Right renal cortex interstitium (tissue), 3 donors: ENCODE results near the gene SCN3A. TPM values are rescaled to one million over a fixed set of nuclear protein-coding genes. Genes with fewer than 3 reads are reported as not detected.
A peak's percentile ranks its signal among the peaks of the same experiment; 100 is the strongest.

Experiments
- DNase-seq, 3 donors: peaks; one replicate each; pipeline ENCODE4 v3.0.0-alpha.2; 2013; ENCODE audit warnings: low read depth in 3 of 3, low spot score in 2 of 3
- polyA plus RNA-seq, 3 donors: library from polyadenylated mRNA; unstranded; fragments of 120-200 nt; gene quantifications; one replicate each; pipeline ENCODE4 v1.2.1, GENCODE V29; 2013; ENCODE audit not compliant: insufficient read length in 3 of 3

SCN3A gene
- polyA plus RNA-seq, 3 donors, result 0.18 to 0.34 (median 0.28) TPM

GRCh38 chr2:165113414-165113813 lies 90.4 kb downstream of the SCN3A start:
- no peak for DNase-seq

GRCh38 chr2:165112789-165113188 lies 91.1 kb downstream of the SCN3A start:
- DNase-seq, result no peak

DNA sequence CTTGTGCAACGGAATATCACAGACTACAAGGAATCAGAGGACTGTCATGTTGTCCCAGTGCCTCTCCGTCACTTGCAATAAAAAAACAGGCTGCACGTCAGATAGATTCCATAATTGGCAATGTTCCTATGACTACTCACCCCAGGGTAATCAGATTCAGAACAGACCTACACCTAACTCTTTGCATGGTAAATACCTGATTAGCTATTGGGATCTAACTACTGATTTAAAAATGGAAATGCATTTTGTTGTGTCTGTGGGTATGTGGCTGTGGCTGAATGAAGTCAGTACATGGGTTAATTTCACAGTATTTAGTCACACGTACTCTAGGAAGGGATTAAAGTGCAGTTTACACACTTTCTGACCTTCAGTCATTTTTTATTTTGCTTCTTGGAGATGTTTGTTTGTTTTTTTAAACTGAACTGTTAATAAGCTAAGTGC lies 91.7 kb downstream of the SCN3A start:
- no peak for DNase-seq

DNA sequence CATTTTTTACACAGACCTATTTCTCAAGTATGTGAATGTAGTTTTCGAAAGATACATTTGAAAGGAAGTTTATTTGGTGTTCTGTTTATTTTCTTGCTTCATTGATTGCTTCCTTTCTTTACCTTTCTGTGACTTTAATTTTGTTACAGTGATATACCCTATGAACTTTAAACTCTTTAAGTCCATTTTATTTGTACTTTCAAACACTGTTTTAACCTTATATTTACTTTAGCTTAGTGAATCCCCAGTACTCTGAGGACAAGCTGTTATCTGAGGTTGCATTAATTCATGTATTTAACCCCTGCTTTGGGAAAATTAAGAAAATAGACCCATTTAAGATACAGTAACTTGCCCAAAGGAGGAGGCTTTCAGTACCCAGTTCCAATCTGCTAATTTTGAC lies 93.5 kb downstream of the SCN3A start:
- no peak for DNase-seq

GRCh38 chr2:165109915-165110314 lies 93.9 kb downstream of the SCN3A start:
- no peak for DNase-seq

- DNase-seq, result no peak
Observed at GRCh38 chr2:165105926-165106325, 97.9 kb downstream of the SCN3A start.

DNA sequence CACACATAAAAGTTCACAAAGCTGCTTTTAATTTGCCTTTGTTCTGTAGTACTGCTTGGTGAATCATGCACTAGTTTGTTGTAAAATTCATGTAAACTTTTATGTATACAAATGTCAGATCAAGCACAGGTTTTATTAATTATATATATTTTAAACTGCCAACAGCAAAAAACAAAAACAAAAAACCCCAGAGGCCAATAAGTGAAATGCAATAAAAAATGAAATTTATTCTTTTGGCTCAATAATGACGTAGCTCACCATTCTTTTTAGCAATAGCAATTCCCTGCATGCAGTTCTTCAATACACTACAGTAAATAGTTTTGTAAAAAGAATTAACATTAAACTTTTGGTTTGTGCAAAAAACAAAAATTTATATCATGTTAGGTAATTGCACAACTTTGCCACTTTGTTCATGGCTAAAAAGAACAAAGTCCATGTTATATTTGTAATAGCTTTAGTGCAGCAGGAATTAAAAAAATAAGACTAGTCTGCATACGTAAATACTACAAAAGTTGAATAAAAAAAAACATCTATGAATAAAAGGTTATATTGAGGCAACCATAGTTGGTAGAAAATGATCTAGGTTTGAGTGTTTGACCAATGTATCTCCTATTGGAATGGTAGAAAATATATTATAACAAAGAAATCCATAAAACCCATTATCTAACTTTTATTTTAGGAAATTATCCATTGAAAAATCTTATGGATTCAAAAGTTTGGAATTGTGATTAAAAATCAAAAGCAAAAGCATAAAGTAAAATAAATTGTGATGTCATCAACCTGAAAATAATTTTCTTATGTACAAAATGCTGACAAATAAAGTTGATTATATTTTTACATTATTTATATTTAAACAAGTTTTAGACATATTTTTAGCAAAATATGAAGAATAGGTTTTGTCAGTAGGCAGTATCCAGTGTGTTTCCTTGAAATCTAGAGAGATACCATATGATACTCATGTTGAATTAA lies 115.6 kb downstream of the SCN3A start:
- no peak for DNase-seq

DNA sequence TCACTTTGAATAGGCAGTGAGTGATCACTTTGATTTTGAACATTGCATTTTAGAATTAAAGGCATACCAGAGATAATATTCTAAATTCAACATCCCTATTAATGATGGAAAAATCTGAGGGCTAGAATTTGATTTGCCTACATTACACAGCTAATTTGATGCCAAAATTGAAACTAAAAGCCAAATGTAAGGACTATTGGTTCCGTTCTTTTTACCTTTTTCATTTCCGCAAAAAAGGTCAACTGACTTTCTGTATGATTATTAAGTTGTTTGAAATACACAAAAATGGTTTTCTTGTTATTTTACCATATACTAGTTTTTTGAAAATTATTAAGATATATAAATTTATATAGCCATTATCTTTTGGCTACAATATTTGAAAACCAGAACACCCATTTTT lies 117.5 kb downstream of the SCN3A start:
- DNase-seq, result no peak

DNA sequence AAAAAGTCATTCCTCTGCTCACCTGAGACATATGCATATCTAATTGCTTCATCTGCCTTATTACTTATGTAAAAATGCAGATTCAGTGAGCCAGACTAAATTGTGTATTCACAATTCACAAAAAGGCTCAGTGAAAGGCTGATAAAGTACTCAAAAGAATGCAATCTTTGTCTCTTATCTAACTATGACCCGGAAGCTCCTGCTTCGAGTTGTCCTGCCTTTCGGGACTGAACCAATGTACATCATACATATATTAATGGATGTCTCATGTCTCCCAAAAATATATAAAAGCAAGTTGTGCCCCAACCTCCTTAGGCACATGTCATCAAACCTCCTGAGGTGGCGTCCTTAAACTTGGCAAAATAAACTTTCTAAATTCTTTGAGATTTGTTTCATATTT lies 120.5 kb downstream of the SCN3A start:
- DNase-seq, result no peak

DNA sequence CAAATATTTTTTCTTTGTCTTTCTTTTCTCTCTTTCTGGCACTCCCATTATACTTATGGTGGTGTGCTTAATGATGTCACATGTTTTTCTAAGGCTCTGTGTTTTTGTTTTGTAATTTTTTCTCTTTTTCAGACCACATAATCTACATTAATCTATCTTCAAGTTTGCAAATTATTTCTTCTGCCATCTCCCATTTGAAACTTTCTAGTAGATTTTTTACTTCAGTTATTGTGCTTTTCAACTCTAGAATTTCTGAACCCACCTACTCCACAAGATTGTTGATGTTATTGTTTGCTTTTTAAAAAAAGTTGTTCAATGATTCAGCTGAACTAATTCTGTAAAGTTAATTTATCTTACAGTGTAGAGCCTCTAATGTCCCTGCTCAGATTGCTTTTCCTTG lies 121.4 kb downstream of the SCN3A start:
- no peak for DNase-seq

GRCh38 chr2:165081276-165081675 lies 122.6 kb downstream of the SCN3A start:
- no peak for DNase-seq

DNA sequence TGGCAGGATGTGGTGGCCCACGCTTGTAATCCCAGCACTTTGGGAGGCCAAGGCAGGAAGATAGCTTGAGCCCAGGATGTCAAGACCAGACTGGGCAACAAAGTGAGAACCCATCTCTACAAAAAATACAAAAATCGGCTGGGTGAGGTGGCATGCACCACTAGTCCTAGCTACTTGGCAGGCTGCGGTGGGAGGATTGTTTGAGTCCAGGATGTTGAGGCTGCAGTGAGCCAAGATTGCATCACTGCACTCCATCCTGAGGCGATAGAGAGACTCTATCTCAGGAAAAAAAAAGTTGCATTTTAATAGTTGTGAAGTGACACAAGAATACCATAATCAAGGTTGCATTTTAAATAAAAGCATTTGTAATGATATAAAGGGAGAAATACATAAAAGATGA lies 124.4 kb downstream of the SCN3A start:
- DNase-seq, result no peak

DNA sequence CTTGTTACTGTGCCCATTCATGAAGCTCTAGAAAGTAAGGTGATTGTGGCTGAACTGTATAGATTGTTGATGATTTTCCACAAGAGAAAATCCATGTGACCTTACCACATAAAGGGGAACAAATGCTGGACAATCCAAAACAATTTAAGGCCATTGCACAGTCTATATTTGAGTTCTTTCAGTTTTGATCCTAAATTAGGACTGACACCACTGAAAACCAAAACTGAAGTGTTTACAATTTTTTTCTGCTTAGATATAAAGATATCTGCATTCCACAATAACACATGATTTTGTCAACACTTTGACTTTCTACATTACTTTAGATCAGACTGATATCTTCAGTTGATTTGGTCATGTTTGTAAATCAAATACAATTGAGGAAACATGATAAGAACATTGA lies 124.9 kb downstream of the SCN3A start:
- no peak for DNase-seq

DNA sequence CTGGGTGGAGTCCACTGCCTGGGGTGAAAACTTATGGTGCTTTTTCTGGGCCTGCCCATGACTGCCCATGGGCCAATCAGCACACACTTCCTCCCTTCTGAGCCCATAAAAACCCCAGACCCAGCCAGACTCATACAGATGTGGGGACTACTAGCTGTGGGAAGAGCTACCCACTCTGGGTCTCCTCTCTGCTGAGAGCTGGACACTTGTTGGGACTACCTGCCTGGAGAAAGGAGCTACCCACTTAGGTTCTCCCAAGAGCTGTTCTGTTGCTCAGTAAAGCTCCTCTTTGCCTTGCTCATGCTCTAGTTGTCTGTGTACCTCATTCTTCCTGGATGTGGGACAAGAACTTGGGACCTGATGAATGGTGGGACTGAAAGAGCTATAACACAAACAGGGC lies 129.0 kb downstream of the SCN3A start:
- DNase-seq, result no peak

GRCh38 chr2:165074323-165074722 lies 129.5 kb downstream of the SCN3A start:
- DNase-seq, result no peak

DNA sequence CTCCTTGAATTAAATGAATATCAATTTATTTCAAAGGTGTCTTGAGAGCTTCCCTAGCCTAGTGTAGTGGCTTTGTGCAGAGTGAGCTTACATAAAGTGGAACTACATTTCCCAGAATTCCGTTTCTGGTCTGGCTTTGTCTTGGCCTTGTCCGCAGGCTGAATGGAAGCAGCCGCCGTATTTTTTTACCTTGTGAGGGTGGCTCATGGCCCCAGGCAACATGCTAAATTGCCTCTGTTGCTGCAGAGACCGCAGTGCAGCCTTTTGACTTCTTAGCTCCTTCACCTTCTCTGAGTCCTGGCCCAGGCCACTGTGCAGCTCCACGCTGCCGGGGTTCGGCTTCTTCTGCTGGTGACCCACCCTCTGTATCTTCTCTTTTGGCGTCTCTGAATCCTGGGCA lies 133.8 kb downstream of the SCN3A start:
- DNase-seq, result no peak

DNA sequence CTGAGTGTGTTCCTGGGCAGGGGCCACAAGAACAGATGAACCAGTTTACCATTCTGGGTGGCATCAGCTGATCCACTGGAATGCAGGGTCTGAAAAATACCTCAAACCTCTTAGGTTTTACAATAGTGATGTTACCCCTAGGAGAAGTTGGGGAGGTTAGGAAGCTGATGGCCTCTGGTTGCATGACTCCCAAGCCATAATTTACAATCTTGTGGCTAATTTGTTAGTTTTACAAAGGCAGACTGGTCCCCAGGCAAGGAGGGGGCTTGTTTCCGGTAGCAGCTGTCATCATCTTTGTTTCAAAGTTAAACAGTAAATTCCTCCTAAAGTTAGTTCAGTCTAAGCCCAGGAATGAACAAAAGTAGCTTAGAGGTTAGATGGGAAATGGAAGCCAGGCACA lies 134.7 kb downstream of the SCN3A start:
- DNase-seq, result no peak

- DNase-seq, result no peak
Observed at GRCh38 chr2:165068487-165068757, 135.4 kb downstream of the SCN3A start.

- peak; percentile 20 to 51 (median 42) for DNase-seq
Observed at GRCh38 chr2:165067643-165068486, 136.0 kb downstream of the SCN3A start.

DNA sequence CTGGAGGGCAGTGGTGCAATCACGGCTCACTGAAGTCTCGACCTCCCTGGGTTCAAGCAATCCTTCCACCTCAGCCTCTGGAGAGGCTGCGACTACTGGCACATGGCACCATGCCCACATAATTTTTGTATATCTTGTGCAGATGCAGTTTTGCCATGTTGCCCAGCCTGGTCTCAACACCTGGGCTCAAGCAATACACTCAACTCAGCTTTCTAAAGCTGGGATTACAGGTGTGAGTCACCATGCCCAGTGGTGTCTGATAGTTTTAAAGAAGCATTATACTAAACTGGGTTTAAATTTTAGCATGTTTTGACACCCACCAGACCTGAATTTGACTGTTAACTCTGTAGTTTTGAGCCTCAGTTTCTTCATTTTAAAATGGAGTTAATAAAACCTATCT lies 139.1 kb downstream of the SCN3A start:
- no peak for DNase-seq

DNA sequence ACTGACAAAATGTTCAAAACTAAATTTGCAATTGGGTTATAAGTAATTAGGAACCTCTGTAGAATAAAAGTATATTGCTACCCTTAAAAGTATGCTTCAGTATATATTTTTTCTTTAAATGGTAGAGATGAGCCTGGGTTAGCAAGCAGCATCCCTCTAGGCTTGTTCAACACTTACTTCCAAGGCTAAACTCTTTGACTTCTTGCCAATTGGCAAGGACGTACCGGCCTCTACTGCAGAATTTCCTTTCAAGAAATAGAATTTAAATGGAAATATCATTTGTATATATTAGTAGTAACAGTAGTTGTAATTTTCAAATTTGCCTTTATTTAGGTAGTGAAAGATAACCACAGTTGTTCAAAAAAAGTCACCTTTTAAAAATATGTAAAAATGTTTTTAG lies 143.4 kb downstream of the SCN3A start:
- DNase-seq, result no peak
